ENCODE results near the gene CARD9.

Gene CARD9

GRCh38 chr9:136348691-136349090 lies 24.8 kb downstream of the CARD9 start:
- H3K4me1 Mint-ChIP-seq: peaks cover 21% of the 10 kb centered on the region

GRCh38 chr9:136347472-136348256 lies 25.8 kb downstream of the CARD9 start:
- TF ChIP-seq CTCF (IDR thresholded peaks at IDR 0.05): no peak
- H3K4me3 Mint-ChIP-seq: no peak overlapping the region

More at GRCh38 chr9:136348691-136349090, 24.8 kb downstream of the CARD9 start:
- DNase-seq: no peak
- H3K27me3 Mint-ChIP-seq (ENCODE audit: low read depth, poor library complexity): no peaks in the 10 kb centered on the region
- no peak for TF ChIP-seq CTCF (IDR thresholded peaks at IDR 0.05)
- no peak overlapping the region for H3K4me3 Mint-ChIP-seq
- no peak overlapping the region for H3K27ac Mint-ChIP-seq
- no peaks in the 10 kb centered on the region for H3K9me3 Mint-ChIP-seq
- H3K36me3 Mint-ChIP-seq (ENCODE audit: low read depth): no peaks in the 10 kb centered on the region

GRCh38 chr9:136346927-136347465 lies 26.5 kb downstream of the CARD9 start:
- Mint-ChIP-seq H3K27me3 (ENCODE audit: low read depth, poor library complexity) (no peaks in the 10 kb centered on the region), H3K27ac (no peak overlapping the region), H3K9me3 (no peaks in the 10 kb centered on the region), H3K4me3 (no peak overlapping the region), H3K36me3 (ENCODE audit: low read depth) (no peaks in the 10 kb centered on the region), H3K4me1 (peaks cover 28% of the 10 kb centered on the region)
- no peak for TF ChIP-seq CTCF (IDR thresholded peaks at IDR 0.05)
- no peak for DNase-seq

More at GRCh38 chr9:136347472-136348256, 25.8 kb downstream of the CARD9 start:
- Mint-ChIP-seq H3K27me3 (ENCODE audit: low read depth, poor library complexity) (no peaks in the 10 kb centered on the region), H3K27ac (no peak overlapping the region), H3K9me3 (no peaks in the 10 kb centered on the region), H3K36me3 (ENCODE audit: low read depth) (no peaks in the 10 kb centered on the region), H3K4me1 (peaks cover 26% of the 10 kb centered on the region)
- DNase-seq: no peak

- Mint-ChIP-seq H3K9me3 (no peaks in the 10 kb centered on the region), H3K36me3 (ENCODE audit: low read depth) (no peaks in the 10 kb centered on the region), H3K4me1 (peaks cover 32% of the 10 kb centered on the region), H3K4me3 (no peak overlapping the region), H3K27me3 (ENCODE audit: low read depth, poor library complexity) (no peaks in the 10 kb centered on the region), H3K27ac (no peak overlapping the region)
- TF ChIP-seq CTCF (IDR thresholded peaks at IDR 0.05): no peak
- no peak for DNase-seq
Observed at GRCh38 chr9:136346157-136346481, 27.4 kb downstream of the CARD9 start.

- Mint-ChIP-seq H3K27ac (no peak overlapping the region), H3K9me3 (no peaks in the 10 kb centered on the region), H3K27me3 (ENCODE audit: low read depth, poor library complexity) (no peaks in the 10 kb centered on the region), H3K36me3 (ENCODE audit: low read depth) (no peaks in the 10 kb centered on the region), H3K4me3 (no peak overlapping the region), H3K4me1 (peaks cover 32% of the 10 kb centered on the region)
- peak; percentile 40 for TF ChIP-seq CTCF (IDR thresholded peaks at IDR 0.05)
- peak; percentile 74 for DNase-seq
Observed at GRCh38 chr9:136345281-136346156, 27.9 kb downstream of the CARD9 start.
